Adipocyte (in vitro differentiated cells): ENCODE data around the gene SCAMP4.

Source experiments
- DNase-seq: peaks from one replicate; pipeline ENCODE4 v3.0.0-alpha.2; 2015; ENCODE audit warnings: low read depth
- H3K27me3 ChIP-seq: replicated peaks from 2 replicates; pipeline ENCODE4 v1.7.0; 2013; ENCODE audit warnings: mild to moderate bottlenecking, low read length, moderate library complexity; ENCODE audit not compliant: control insufficient read depth, insufficient read depth
- H3K36me3 ChIP-seq: 2 replicates; pipeline ENCODE4 v1.7.0; 2013; ENCODE audit warnings: low read length, mild to moderate bottlenecking, moderate library complexity; ENCODE audit not compliant: control insufficient read depth, insufficient read depth, severe bottlenecking
- H3K4me1 ChIP-seq: 2 replicates; pipeline ENCODE4 v1.7.0; 2013; ENCODE audit warnings: mild to moderate bottlenecking, low read length, moderate library complexity; ENCODE audit not compliant: control insufficient read depth, insufficient read depth
- H3K4me3 ChIP-seq: 2 replicates; pipeline ENCODE4 v1.7.0; 2013; ENCODE audit warnings: mild to moderate bottlenecking, low read length, moderate library complexity
- H3K9ac ChIP-seq: 2 replicates; pipeline ENCODE4 v1.7.0; 2013; ENCODE audit warnings: mild to moderate bottlenecking, low read length, moderate library complexity
- H3K9me3 ChIP-seq: 2 replicates; pipeline ENCODE4 v1.7.0; 2013; ENCODE audit warnings: mild to moderate bottlenecking, low read length, moderate library complexity; ENCODE audit not compliant: control insufficient read depth

SCAMP4 gene

DNA sequence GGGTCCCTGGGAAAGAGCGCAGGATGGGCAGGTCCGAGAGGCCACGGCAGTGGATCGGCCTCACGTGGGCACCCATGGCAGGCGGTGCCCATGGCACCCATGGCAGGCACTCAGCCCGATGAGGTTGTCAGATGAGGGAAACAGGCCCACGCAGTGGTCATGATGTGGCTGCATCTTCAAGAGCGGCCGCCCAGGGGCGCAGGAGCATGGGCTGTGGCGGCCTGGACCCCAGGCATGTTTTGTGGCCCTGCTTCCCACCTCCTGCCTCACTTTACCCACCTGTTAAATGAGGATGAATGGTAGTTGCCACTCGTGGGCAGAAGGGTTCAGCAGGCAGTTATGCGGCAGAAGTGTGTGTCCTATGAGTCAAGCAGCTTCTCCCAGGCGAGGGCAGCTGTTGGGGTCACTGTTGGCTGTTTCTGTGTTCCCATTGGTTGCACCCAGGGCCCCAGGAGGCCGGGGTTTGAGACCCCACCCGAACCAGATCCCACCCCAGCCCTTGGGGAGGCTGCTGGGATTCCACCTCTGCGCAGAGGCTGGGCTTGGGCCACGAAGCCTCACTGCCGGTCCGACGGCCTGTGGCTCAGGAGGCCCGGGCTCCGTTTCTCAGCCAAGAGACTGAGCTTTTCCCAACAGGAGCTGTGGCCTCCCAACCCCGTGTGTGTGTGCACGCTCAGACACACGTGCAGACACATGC, 65.8 kb downstream of the SCAMP4 start:
- Histone ChIP-seq H3K9me3 (no peaks in the 10 kb centered on the region), H3K36me3 (peaks cover 15% of the 10 kb centered on the region), H3K4me1 (no peaks in the 10 kb centered on the region), H3K27me3 (no peaks in the 10 kb centered on the region), H3K4me3 (no peak overlapping the region), H3K9ac (no peak overlapping the region)
- no peak for DNase-seq

DNA sequence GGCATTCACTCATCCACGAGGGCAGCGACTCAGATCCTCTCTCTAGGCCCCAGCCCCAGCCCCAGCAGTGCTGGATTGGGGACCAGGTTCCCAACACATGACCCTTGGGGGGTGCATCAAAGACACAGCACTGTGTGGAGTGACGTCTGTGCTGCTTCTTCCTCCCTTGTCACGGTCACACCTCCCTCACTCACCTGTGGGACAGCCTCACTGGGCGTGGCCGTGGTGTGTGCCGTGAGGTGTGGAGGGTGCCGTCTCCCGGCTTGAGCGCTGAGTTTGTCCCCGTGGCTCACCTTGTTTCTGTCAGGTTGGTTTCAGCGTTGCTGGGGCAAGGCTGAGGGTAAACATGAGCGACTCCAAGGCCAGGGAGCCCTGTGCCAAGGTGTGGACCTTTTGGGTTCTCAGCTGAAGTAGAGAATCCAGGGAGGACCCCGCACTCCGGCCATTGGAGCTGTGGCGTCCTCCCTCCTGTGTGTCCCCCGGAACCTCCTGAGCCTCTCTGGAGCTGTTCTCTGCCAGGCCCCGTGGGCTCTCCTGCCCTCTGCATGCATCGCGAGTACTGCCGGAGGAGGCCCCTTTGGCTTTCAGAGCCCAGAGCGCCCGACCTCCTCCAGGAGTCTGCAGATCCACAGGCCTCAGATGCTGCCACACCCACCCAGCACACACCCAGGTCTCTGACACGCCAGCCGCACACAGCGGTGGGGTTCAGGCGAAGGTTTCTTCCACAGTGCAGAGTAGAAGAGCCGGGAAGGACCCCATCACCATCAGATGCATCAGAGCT, 69.4 kb downstream of the SCAMP4 start:
- no peaks in the 10 kb centered on the region for H3K27me3 ChIP-seq
- no peak for DNase-seq
- H3K9ac ChIP-seq, result no peak overlapping the region
- peaks cover 18% of the 10 kb centered on the region for H3K36me3 ChIP-seq
- H3K4me1 ChIP-seq, result no peaks in the 10 kb centered on the region
- no peak overlapping the region for H3K4me3 ChIP-seq
- H3K9me3 ChIP-seq, result no peaks in the 10 kb centered on the region

DNA sequence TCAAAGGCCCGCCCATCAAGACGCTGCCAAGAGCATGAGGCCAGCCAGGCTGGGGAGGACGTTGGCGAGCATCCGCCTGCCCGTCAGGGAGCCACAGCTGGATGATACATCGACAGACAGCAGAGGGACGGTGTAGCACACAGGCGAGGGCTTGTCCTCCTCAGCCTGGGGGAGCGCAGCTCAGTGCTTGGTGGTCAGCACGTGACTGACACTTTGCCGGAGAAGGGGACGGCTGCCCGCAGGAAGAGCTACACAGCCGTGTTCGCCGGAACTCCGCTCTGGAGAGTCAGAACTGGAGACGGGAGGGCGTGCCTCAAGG, 69.9 kb downstream of the SCAMP4 start:
- DNase-seq, result no peak

More for the DNA sequence above, 69.9 kb downstream of the SCAMP4 start:
- peaks cover 21% of the 10 kb centered on the region for H3K36me3 ChIP-seq
- H3K27me3 ChIP-seq, result no peaks in the 10 kb centered on the region
- no peaks in the 10 kb centered on the region for H3K9me3 ChIP-seq
- H3K4me1 ChIP-seq, result no peaks in the 10 kb centered on the region
- H3K4me3 ChIP-seq, result no peak overlapping the region
- H3K9ac ChIP-seq, result no peak overlapping the region
